Fibroblast of skin of left quadriceps (primary cell): ENCODE measurements around the gene STARD9.
"Not testable (repeated sequence)": the region's sequence is repeated elsewhere in the genome, so short reads cannot be mapped to it uniquely, and the experiment has no call there.

Source experiments
- DNase-seq, 2 experiments: peaks; one replicate each; pipeline ENCODE4 v3.0.0-alpha.2; 2013; ENCODE audit warnings: low read depth in 2 of 2

STARD9 gene

GRCh38 chr15:42627485-42627884 lies 52.1 kb downstream of the STARD9 start:
- DNase-seq, result no peak

DNA sequence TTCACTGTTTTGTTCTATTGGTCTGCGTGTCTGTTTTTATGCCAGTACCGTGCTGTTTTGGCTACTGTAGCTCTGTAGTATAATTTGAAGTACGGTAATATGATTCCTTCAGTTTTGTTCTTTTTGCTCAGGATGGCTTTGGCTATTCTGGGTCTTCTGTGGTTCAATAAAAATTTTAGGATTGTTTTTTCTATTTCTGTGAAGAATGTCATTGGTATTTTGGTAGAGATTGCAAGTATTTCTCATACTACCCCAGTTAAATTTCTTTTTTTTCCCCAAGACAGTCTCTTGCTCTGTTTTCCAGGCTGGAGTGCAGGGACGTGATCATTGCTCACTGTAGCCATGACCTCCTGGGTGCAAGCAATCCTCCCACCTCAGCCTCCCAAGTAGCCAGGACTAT lies 53.4 kb downstream of the STARD9 start:
- DNase-seq, result no peak

DNA sequence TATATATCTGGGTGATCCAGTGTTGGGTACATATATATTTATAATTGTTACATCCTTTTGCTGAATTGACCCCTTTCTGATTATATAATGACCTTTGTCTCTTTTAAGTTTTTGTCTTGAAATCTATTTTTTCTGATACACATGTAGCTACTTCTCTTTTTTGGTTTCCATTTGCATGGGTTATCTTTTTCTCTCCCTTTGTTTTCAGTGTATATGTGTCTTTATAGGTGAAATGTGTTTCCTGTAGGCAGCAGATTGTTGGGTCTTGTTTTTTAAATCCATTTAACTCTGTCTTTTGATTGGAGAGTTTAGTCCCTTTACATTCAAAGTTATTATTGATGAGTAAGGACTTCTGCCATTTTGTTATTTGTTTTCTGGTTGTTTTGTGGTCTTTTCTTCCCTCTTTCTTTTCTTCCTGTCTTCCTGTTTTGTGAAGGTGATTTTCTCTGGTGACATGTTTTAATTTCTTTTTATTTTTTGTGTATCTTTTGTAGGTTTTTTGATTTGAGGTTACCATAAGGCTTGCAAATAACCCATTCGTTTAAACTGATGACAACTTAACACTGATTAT lies 56.8 kb downstream of the STARD9 start:
- no peak for DNase-seq

GRCh38 chr15:42640109-42640508 lies 64.7 kb downstream of the STARD9 start:
- DNase-seq, result no peak

DNA sequence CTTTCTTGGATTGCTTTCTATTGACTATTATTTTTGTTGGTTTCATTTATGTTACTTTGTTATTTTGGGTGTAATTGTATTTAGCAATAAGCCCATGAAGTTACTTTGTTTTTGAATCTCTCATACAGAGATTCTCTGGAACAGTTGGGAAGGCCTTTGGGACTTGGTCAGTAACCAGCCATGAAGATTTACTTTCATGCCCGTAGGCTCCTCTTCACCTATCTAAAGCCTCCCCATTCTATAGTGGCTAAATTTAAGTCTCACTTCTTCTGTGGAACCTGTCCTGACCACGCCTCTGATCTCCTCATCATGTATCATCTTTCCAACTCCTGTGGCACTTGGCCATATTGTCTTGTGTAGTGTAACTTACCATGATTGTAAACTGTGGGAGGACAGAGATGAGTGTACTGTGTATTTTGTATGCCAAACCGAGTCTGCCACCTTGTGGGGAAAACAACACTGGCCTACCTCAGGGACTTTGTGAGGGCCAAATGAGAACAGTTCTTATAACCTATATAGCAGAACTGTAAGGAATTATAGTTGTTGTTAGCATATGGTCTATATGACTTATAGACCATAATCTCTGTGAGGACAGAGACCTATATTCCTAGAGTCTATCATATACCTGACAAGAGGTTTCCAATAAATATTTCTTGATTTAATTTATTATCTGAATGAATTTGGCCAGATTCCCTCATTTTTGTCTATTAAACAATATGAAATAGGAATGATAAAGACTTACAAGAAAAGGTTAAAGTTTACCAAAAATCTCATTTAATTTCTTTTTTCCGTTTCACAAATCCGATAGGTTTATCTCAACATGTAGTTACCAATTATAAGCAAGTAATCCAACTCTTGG lies 75.0 kb downstream of the STARD9 start:
- peak; percentile 63 to 68 for DNase-seq

DNA sequence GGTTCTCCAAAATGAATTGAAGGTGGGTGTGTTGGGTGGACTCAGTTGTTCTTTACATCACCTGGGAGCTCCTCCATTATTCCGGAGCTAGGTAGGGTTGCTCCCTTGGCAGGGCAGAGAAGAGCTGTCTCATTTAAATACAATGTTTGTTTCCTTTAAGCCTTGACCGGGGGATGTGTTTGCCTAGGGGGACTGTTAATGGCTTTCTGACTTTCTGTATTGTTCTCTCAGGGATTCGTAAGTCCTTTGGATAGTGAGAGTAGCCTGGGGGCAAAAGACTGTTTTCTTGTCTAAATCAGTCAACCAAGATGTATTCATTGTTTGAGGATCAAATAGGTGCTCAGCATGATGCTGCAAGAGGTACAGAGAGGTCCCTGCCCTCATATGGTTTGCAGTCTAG lies 90.4 kb downstream of the STARD9 start:
- no peak for DNase-seq

DNA sequence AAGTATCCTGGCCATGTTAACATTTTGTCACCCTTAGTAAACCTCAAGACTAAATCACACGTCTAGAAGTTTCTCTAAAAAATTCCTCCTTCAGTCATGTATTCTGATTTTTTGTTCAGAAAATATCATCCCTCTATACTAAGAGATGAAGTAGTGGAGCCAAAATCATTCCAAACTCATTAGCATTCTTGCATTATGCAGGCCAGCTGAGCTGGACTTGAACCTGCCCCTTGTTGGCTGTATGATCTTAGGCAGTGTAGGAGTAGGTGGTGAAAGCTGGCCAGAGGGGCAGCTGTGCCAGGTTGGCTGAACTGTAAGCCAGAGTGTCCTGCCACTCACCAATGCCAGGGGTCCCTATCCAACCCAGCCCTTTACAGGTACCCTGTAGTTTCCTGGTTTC lies 92.4 kb downstream of the STARD9 start:
- DNase-seq, result no peak

- DNase-seq, result no peak
Observed at GRCh38 chr15:42670451-42670850, 95.0 kb downstream of the STARD9 start.

DNA sequence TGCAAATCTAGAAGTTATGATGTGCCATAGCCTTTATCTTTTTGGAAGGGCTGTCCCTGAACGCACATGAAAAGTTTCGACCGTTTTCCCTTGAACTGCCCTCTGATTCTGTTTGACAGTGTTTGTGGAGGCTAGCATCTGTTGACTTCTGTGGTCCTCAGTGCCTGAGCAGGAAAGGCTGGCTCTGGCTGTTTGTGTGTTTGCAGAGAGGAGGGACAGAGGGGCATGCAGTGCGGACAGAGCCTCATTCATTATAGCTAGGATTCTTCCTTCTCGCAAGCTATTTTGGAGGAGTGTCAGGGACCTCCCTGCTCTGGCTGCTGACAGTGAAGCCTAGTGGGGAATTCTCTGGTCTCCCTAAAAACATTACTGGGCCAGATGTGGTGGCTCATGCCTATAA lies 97.0 kb downstream of the STARD9 start:
- DNase-seq, result no peak

- no peak for DNase-seq
Observed at GRCh38 chr15:42674472-42674871, 99.1 kb downstream of the STARD9 start.

DNA sequence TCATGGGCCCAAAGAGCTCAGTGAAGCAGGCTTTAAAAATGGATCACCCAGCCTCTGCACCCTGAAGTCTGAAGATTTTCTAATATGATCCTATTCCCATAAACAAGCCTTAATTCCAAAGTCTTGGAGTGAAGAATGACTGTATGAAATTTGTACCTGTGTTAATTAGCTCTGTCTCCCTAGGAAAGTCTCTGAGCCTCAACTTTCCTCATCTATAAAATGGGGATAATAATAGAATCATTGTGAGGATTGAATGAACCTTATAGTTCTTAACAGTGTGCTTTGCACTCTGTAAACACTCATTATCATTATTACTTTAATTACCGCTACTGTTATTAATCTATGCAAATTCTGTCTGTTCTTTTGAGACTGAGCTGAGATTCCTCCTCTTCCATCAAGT lies 99.6 kb downstream of the STARD9 start:
- DNase-seq, result no peak

GRCh38 chr15:42679285-42680141 lies 104.1 kb downstream of the STARD9 start:
- no peak for DNase-seq

DNA sequence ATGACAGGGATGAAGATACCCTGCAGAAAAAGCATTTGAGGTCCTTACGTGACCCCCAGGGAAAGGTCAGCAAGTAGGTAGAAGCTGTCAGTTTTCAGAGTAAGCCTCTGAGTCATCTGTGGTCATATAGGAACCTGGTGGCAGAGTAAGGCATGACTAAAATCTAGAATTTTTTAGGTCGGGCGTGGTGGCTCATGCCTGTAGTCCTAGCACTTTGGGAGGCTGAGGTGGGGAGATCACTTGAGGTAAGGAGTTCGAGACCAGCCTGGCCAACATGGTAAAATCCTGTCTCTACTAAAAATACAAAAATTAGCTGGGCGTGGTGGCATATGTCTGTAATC lies 104.7 kb downstream of the STARD9 start:
- DNase-seq, result not testable (repeated sequence)

- DNase-seq, result no peak
Observed at GRCh38 chr15:42681119-42681518, 105.7 kb downstream of the STARD9 start.

DNA sequence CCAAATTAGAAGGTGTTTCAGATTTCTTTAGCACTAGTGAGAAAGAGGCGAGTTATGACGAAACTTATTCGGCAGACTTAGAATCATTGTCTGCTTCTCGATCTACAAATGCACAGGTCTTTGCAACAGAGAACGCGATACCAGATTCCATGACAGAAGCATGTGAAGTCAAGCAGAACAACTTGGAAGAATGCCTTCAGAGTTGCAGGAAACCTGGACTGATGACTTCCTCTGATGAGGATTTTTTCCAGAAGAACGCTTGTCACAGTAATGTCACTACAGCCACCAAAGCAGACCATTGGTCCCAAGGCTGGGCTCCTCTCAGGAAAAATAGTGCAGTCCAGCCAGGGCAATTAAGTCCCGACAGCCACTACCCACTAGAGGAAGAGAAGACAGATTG lies 110.9 kb downstream of the STARD9 start:
- DNase-seq, result no peak

- no peak for DNase-seq
Observed at GRCh38 chr15:42687740-42688139, 112.3 kb downstream of the STARD9 start.

DNA sequence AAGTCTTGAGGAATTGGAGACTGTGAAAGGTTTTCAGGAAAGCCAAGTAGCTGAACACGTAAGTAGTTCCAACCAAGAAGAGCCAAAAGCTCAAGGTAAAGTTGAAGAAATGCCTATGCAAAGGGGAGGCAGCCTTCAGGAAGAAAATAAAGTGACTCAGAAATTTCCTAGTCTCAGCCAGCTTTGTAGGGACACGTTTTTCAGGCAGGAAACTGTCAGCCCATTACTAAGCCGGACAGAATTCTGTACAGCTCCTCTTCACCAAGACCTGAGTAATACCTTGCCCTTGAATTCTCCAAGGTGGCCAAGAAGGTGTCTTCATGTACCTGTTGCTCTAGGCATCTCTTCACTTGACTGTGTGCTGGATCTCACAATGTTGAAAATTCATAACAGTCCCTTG lies 112.9 kb downstream of the STARD9 start:
- no peak for DNase-seq

DNA sequence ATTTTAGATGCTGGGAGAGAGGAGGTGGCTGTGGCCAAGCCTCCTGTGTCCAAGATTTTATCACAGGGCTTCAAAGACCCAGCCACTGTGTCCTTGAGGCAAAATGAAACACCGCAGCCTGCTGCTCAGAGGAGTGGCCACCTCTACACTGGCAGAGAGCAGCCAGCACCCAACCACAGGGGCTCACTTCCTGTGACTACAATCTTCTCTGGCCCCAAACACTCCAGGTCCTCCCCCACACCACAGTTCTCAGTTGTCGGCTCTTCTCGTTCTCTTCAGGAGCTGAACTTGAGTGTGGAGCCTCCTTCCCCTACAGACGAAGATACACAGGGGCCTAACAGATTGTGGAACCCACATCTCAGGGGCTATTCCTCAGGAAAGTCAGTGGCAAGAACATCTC lies 115.9 kb downstream of the STARD9 start:
- DNase-seq, result no peak

GRCh38 chr15:42691770-42692169 lies 116.4 kb downstream of the STARD9 start:
- no peak for DNase-seq

DNA sequence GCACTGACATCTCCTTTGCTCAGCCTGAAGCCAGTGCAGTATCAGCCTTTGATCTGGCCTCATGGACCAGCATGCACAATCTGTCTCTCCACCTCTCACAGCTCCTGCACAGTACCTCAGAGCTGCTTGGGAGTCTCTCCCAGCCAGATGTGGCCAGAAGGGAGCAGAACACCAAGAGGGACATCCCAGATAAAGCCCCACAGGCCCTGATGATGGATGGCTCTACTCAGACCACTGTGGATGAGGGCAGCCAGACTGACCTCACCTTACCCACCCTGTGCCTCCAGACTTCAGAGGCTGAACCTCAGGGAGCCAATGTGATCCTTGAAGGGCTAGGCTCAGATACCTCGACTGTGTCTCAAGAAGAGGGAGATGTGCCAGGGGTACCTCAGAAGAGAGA lies 117.1 kb downstream of the STARD9 start:
- no peak for DNase-seq

GRCh38 chr15:42692997-42693396 lies 117.6 kb downstream of the STARD9 start:
- no peak for DNase-seq

DNA sequence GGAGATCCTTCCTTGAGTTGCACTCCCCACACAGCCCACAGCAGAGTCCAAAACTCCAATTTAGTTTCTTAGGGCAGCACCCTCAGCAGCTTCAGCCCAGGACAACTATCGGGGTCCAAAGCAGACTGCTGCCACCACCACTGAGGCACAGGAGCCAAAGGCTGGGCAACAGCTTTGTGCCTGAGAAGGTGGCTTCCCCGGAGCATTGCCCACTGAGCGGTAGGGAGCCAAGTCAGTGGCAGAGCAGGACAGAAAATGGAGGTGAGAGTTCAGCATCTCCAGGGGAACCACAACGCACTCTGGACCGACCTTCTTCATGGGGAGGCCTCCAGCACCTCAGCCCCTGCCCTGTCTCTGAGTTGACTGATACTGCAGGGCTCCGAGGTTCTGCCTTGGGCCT lies 118.1 kb downstream of the STARD9 start:
- DNase-seq, result no peak

- DNase-seq, result no peak
Observed at GRCh38 chr15:42693942-42694341, 118.5 kb downstream of the STARD9 start.
